H9 (cell line): ENCODE data around the gene HS3ST2. TPM values are rescaled to one million over a fixed set of nuclear protein-coding genes. Genes with fewer than 3 reads are reported as not detected.

Experiments
- DNase-seq: peaks from one replicate; pipeline ENCODE4 v3.0.0-alpha.2; 2017
- H2AFZ ChIP-seq: one replicate; pipeline ENCODE4 v1.6.1; 2013; ENCODE audit warnings: mild to moderate bottlenecking, low read length, control low read depth, moderate library complexity
- H2AK5ac ChIP-seq: 2 replicates; pipeline ENCODE4 v1.6.1; 2013; ENCODE audit warnings: low read length, control low read depth, mixed read lengths; ENCODE audit not compliant: insufficient read length
- H2BK120ac ChIP-seq: one replicate; pipeline ENCODE4 v1.6.1; 2013; ENCODE audit warnings: low read depth, mild to moderate bottlenecking, low read length, control low read depth, inconsistent platforms; ENCODE audit not compliant: poor library complexity, severe bottlenecking
- H2BK12ac ChIP-seq: 2 replicates; pipeline ENCODE4 v1.6.1; 2013; ENCODE audit warnings: low read length, control low read depth, mixed read lengths, low read depth; ENCODE audit not compliant: insufficient read length
- H2BK15ac ChIP-seq: 2 replicates; pipeline ENCODE4 v1.6.1; 2013; ENCODE audit warnings: low read depth, low read length, control low read depth
- H2BK20ac ChIP-seq: one replicate; pipeline ENCODE4 v1.6.1; 2013; ENCODE audit warnings: low read depth, mild to moderate bottlenecking, low read length, control low read depth, inconsistent platforms; ENCODE audit not compliant: poor library complexity, severe bottlenecking
- H2BK5ac ChIP-seq: 2 replicates; pipeline ENCODE4 v1.6.1; 2013; ENCODE audit warnings: low read length, control low read depth, mixed read lengths; ENCODE audit not compliant: insufficient read length
- H3K14ac ChIP-seq: 2 replicates; pipeline ENCODE4 v1.6.1; 2013; ENCODE audit warnings: low read length, control low read depth; ENCODE audit not compliant: insufficient read depth
- H3K18ac ChIP-seq: 2 replicates; pipeline ENCODE4 v1.6.1; 2013; ENCODE audit warnings: low read depth, mild to moderate bottlenecking, mixed read lengths, low read length, control low read depth; ENCODE audit not compliant: insufficient read length
- H3K23ac ChIP-seq: 2 replicates; pipeline ENCODE4 v1.6.1; 2013; ENCODE audit warnings: low read length, control low read depth, mixed read lengths, low read depth; ENCODE audit not compliant: insufficient read length
- H3K23me2 ChIP-seq: 2 replicates; pipeline ENCODE4 v1.6.1; 2013; ENCODE audit warnings: low read depth, mild to moderate bottlenecking, mixed read lengths, low read length, control low read depth; ENCODE audit not compliant: insufficient read length, poor library complexity, severe bottlenecking
- H3K27ac ChIP-seq: 2 replicates; pipeline ENCODE4 v1.5.1; 2013; ENCODE audit warnings: low read length, control low read depth, mixed read lengths, low read depth; ENCODE audit not compliant: insufficient read length
- H3K27me3 ChIP-seq: 2 replicates; pipeline ENCODE4 v1.6.1; 2013; ENCODE audit warnings: low read length, control low read depth, inconsistent platforms; ENCODE audit not compliant: insufficient read depth
- H3K4ac ChIP-seq: 2 replicates; pipeline ENCODE4 v1.6.1; 2013; ENCODE audit warnings: low read depth, mild to moderate bottlenecking, control low read depth, inconsistent platforms, low read length, moderate library complexity
- H3K4me1 ChIP-seq: 2 replicates; pipeline ENCODE4 v1.6.1; 2013; ENCODE audit warnings: low read length, control low read depth, inconsistent platforms; ENCODE audit not compliant: insufficient read depth
- H3K4me2 ChIP-seq: 2 replicates; pipeline ENCODE4 v1.6.1; 2013; ENCODE audit warnings: low read length, control low read depth, mixed read lengths; ENCODE audit not compliant: insufficient read length, insufficient read depth
- H3K56ac ChIP-seq: 2 replicates; pipeline ENCODE4 v1.6.1; 2013; ENCODE audit warnings: low read depth, mild to moderate bottlenecking, mixed read lengths, low read length, control low read depth; ENCODE audit not compliant: insufficient read length
- H3K79me1 ChIP-seq: 2 replicates; pipeline ENCODE4 v1.6.1; 2013; ENCODE audit warnings: low read depth, mild to moderate bottlenecking, moderate library complexity, low read length, control low read depth, inconsistent platforms; ENCODE audit not compliant: insufficient read depth, poor library complexity, severe bottlenecking
- H3K79me2 ChIP-seq: 2 replicates; pipeline ENCODE4 v1.6.1; 2013; ENCODE audit warnings: low read length, control low read depth, inconsistent platforms; ENCODE audit not compliant: insufficient read depth
- H3K9ac ChIP-seq: 2 replicates; pipeline ENCODE4 v1.6.1; 2013; ENCODE audit warnings: low read length, control low read depth, mixed read lengths; ENCODE audit not compliant: insufficient read length; ENCODE audit errors: extremely low read depth
- H3K9me3 ChIP-seq: one replicate; pipeline ENCODE4 v1.6.1; 2013; ENCODE audit warnings: low read depth, low read length, inconsistent platforms; ENCODE audit not compliant: control insufficient read depth
- H3T11ph ChIP-seq: one replicate; pipeline ENCODE4 v1.6.1; 2013; ENCODE audit warnings: mild to moderate bottlenecking, low read length, control low read depth, inconsistent platforms
- H4K20me1 ChIP-seq: one replicate; pipeline ENCODE4 v1.6.1; 2013; ENCODE audit not compliant: control insufficient read depth, insufficient read length, insufficient read depth
- H4K5ac ChIP-seq: 2 replicates; pipeline ENCODE4 v1.6.1; 2013; ENCODE audit warnings: low read depth, mild to moderate bottlenecking, mixed read lengths, low read length, control low read depth; ENCODE audit not compliant: insufficient read length
- H4K8ac ChIP-seq: replicated peaks from 2 replicates; pipeline ENCODE4 v1.6.1; 2013; ENCODE audit warnings: low read length, control low read depth, mixed read lengths, low read depth; ENCODE audit not compliant: insufficient read length
- H4K91ac ChIP-seq: 2 replicates; pipeline ENCODE4 v1.6.1; 2013; ENCODE audit warnings: low read depth, mild to moderate bottlenecking, moderate library complexity, mixed read lengths, low read length, control low read depth; ENCODE audit not compliant: insufficient read length
- H3K27ac Mint-ChIP-seq, 3 experiments: 2 replicates in 2 of 3; 3 replicates in 1 of 3; pipeline ENCODE4 v1.8.0; 2020 to 2021; ENCODE audit warnings: mixed read lengths in 3 of 3, mild to moderate bottlenecking in 1 of 3, moderate library complexity in 1 of 3
- H3K27me3 Mint-ChIP-seq: 2 replicates; pipeline ENCODE4 v1.8.0; 2021; ENCODE audit warnings: low read depth, mild to moderate bottlenecking, moderate library complexity, mixed read lengths
- H3K36me3 Mint-ChIP-seq, 3 experiments: 2 replicates in 2 of 3; 3 replicates in 1 of 3; pipeline ENCODE4 v1.8.0; 2020 to 2021; ENCODE audit warnings: low read depth in 3 of 3, mixed read lengths in 3 of 3; ENCODE audit not compliant: insufficient read depth in 1 of 3
- H3K4me1 Mint-ChIP-seq, 2 experiments: 2 replicates each; pipeline ENCODE4 v1.8.0; 2020; ENCODE audit warnings: mixed read lengths in 2 of 2
- H3K4me3 Mint-ChIP-seq, 2 experiments: 2 replicates in 1 of 2; 3 replicates in 1 of 2; pipeline ENCODE4 v1.8.0; 2020 to 2021; ENCODE audit warnings: mild to moderate bottlenecking in 2 of 2, mixed read lengths in 2 of 2, moderate library complexity in 1 of 2
- H3K9me3 Mint-ChIP-seq, 2 experiments: 2 replicates in 1 of 2; 3 replicates in 1 of 2; pipeline ENCODE4 v1.8.0; 2020; ENCODE audit warnings: mild to moderate bottlenecking in 2 of 2, mixed read lengths in 2 of 2, moderate library complexity in 1 of 2
- CTCF ChIP-seq: fragments of 200-600 bp; sonication (generic); conservative IDR thresholded peaks from 3 replicates; pipeline ENCODE4 v1.8.0; 2021; ENCODE audit warnings: antibody characterized with exemption, mild to moderate bottlenecking
- WGBS: extraction: QIAGEN DNeasy Blood & Tissue Kit; methylation state at CpG from one replicate; pipeline ENCODE4 v1.1.7; 2013; ENCODE audit warnings: missing lambda C conversion rate, low lambda C conversion rate, mixed read lengths; ENCODE audit not compliant: insufficient read length; ENCODE audit errors: extremely low coverage; 5-methylcytosine and 5-hydroxymethylcytosine counted together
- total RNA-seq: library from RNA; stranded (reverse); gene quantifications from 2 replicates; pipeline ENCODE4 v1.2.1, GENCODE V29; 2021

HS3ST2 gene
- total RNA-seq, 1 experiment from 2014 or later, result 3.1 TPM

GRCh38 chr16:22897184-22897583 is 83.2 kb downstream of the HS3ST2 start:
- Histone ChIP-seq H3K79me1 (no peaks in the 10 kb centered on the region), H3K4me2 (no peak overlapping the region), H4K91ac (no peak overlapping the region), H3K9ac (no peak overlapping the region), H3K9me3 (no peaks in the 10 kb centered on the region), H2AFZ (no peak overlapping the region), H3K56ac (no peak overlapping the region), H3K4ac (no peak overlapping the region), H3K18ac (no peak overlapping the region), H3K27me3 (no peaks in the 10 kb centered on the region), H3K79me2 (no peaks in the 10 kb centered on the region), H2BK120ac (no peak overlapping the region), H3K14ac (no peak overlapping the region), H3K23me2 (no peaks in the 10 kb centered on the region), H4K8ac (no peak overlapping the region), H3K4me1 (peaks cover 4% of the 10 kb centered on the region), H4K5ac (no peak overlapping the region), H4K20me1 (no peaks in the 10 kb centered on the region), H2BK15ac (no peak overlapping the region), H3T11ph (no peak overlapping the region), H2BK20ac (no peak overlapping the region), H3K27ac (no peak overlapping the region), H2BK5ac (no peak overlapping the region), H2BK12ac (no peak overlapping the region), H3K23ac (no peak overlapping the region), H2AK5ac (no peak overlapping the region)
- WGBS, result no CpG with 5 or more reads among the region's 1 CpG
- H3K9me3 Mint-ChIP-seq, result no peaks in the 10 kb centered on the region
- H3K4me1 Mint-ChIP-seq, result peaks cover 5 to 6% of the 10 kb centered on the region in 2 experiments; a peak in 2 of 4 replicates
- no peak for DNase-seq
- TF ChIP-seq CTCF, result no peak
- no peak overlapping the region for H3K4me3 Mint-ChIP-seq
- no peaks in the 10 kb centered on the region for H3K36me3 Mint-ChIP-seq
- H3K27me3 Mint-ChIP-seq, result peaks cover 2% of the 10 kb centered on the region
- peak overlapping the region in 1 of 3 experiments; percentile 27; a peak in 1 of 7 replicates for H3K27ac Mint-ChIP-seq
